HFFc6 (cell line): ENCODE measurements around the gene INPP5D. TPM values are rescaled to one million over a fixed set of nuclear protein-coding genes. Genes with fewer than 3 reads are reported as not detected.

ENCODE experiments used
- DNase-seq: peaks from one replicate; pipeline ENCODE4 v3.0.0-alpha.2; 2018
- H3K27ac Mint-ChIP-seq: 2 replicates; pipeline ENCODE4 v1.8.0; 2020; ENCODE audit warnings: mild to moderate bottlenecking, mixed read lengths
- H3K27me3 Mint-ChIP-seq: 2 replicates; pipeline ENCODE4 v1.8.0; 2021; ENCODE audit warnings: mild to moderate bottlenecking, moderate library complexity, mixed read lengths; ENCODE audit not compliant: insufficient read depth
- H3K36me3 Mint-ChIP-seq: 2 replicates; pipeline ENCODE4 v1.8.0; 2021; ENCODE audit warnings: low read depth, mixed read lengths
- H3K4me1 Mint-ChIP-seq: 2 replicates; pipeline ENCODE4 v1.8.0; 2020; ENCODE audit warnings: low read depth, mixed read lengths
- H3K4me3 Mint-ChIP-seq: 2 replicates; pipeline ENCODE4 v1.8.0; 2020; ENCODE audit warnings: mild to moderate bottlenecking, moderate library complexity, mixed read lengths
- H3K9me3 Mint-ChIP-seq: 2 replicates; pipeline ENCODE4 v1.8.0; 2020; ENCODE audit warnings: mild to moderate bottlenecking, mixed read lengths
- CTCF ChIP-seq: fragments of 200-600 bp; sonication (generic); IDR thresholded peaks from 2 replicates; pipeline ENCODE4 v1.5.0; 2021; ENCODE audit warnings: antibody characterized with exemption, mild to moderate bottlenecking
- total RNA-seq, 6 experiments: library from RNA; stranded (reverse); fragmentation: NEBNext Ultra II Directional; extraction: Animal tissue kit (Norgen Biotek cat#: 25700); gene quantifications; 2 replicates in 1 of 6; 3 replicates in 5 of 6; pipeline ENCODE4 v1.2.3, GENCODE V29; 2021

Gene INPP5D
- total RNA-seq, 6 experiments from 2014 or later: 0.19 to 0.66 (median 0.43) TPM; not detected in 1

GRCh38 chr2:233053928-233054784, 6.0 kb upstream of the INPP5D start:
- Mint-ChIP-seq H3K4me3 (no peak overlapping the region), H3K4me1 (peaks cover 10% of the 10 kb centered on the region), H3K27me3 (peaks cover 45% of the 10 kb centered on the region), H3K27ac (no peak overlapping the region), H3K36me3 (no peaks in the 10 kb centered on the region), H3K9me3 (no peaks in the 10 kb centered on the region)
- no peak for DNase-seq
- TF ChIP-seq CTCF: peak; percentile 100

DNA sequence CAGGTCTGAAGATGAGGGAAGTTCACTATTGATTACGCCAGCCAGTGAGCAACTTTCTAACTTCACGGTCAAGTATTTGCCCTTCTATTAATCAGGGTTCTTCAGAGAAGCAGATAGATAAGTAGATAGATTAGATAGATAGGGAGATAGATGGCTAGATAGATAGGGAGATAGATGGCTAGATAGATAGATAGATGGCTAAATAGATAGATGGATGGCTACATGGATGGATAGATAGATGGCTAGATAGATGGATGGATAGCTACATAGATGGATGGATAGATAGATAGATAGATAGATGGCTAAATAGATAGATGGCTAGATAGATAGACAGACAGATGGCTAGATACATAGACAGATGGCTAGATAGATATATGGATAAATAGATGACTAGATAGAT, 4.8 kb upstream of the INPP5D start:
- H3K4me3 Mint-ChIP-seq: no peak overlapping the region
- no peaks in the 10 kb centered on the region for H3K9me3 Mint-ChIP-seq
- no peak for DNase-seq
- no peaks in the 10 kb centered on the region for H3K36me3 Mint-ChIP-seq
- TF ChIP-seq CTCF: no peak
- H3K27ac Mint-ChIP-seq: no peak overlapping the region
- H3K4me1 Mint-ChIP-seq: peaks cover 10% of the 10 kb centered on the region
- H3K27me3 Mint-ChIP-seq: peaks cover 38% of the 10 kb centered on the region

- Mint-ChIP-seq H3K4me1 (peaks cover 5% of the 10 kb centered on the region), H3K9me3 (no peaks in the 10 kb centered on the region), H3K36me3 (no peaks in the 10 kb centered on the region), H3K4me3 (no peak overlapping the region), H3K27me3 (peaks cover 28% of the 10 kb centered on the region), H3K27ac (no peak overlapping the region)
- DNase-seq: no peak
- TF ChIP-seq CTCF: no peak
Observed at GRCh38 chr2:233056961-233057605, 3.1 kb upstream of the INPP5D start.

DNA sequence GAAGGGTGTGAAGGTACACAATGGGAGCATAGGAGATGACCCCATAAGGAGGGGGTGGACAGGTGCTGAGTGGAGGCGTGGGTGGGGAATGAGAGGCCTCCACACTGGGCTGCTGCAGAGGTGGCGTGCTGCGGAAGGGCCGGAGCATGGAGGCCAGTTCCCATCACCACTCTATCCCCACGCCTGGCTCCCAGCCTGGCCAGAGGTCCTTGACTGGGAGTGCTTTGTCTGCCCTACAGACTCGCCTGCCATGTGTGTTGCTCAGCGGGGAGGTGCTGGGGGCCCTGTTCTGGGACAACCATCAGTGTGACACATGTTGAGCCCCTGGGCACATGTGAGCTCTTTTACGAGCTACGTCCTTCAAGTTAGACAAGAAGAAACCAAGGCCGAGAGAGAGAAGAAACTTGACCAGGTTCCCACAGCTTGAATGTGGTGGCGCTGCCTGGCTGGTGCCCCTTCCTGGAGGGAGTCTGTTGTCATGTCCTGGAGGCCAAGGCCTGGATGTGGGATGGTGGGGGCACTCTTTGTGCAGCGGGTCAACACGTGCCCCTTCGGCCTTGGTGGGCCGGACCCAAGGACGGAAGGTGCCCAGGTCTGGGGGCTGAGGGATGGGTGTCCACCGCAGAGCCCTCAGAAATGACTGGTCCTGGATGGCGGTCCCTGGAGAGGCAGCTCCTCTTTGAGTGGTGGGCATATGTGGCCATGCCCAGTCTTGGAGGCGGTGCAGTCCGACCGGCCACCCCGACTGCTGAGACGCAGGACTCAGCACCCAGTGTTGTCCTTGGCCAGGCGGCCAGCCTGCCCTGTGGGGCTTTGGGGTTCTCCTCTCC, 1.2 kb upstream of the INPP5D start:
- no peak overlapping the region for H3K27ac Mint-ChIP-seq
- no peak overlapping the region for H3K4me3 Mint-ChIP-seq
- TF ChIP-seq CTCF: no peak
- H3K27me3 Mint-ChIP-seq: peaks cover 22% of the 10 kb centered on the region
- no peak for DNase-seq
- no peaks in the 10 kb centered on the region for H3K36me3 Mint-ChIP-seq
- no peaks in the 10 kb centered on the region for H3K9me3 Mint-ChIP-seq
- peaks cover 1% of the 10 kb centered on the region for H3K4me1 Mint-ChIP-seq

GRCh38 chr2:233059547-233059796, 670 bp upstream of the INPP5D start:
- TF ChIP-seq CTCF: no peak
- Mint-ChIP-seq H3K27ac (no peak overlapping the region), H3K4me3 (no peak overlapping the region), H3K4me1 (no peaks in the 10 kb centered on the region; the same call in 1 of the 2 replicates), H3K36me3 (no peaks in the 10 kb centered on the region), H3K27me3 (peaks cover 22% of the 10 kb centered on the region), H3K9me3 (no peaks in the 10 kb centered on the region)
- DNase-seq: no peak
